ENCODE measurements around the gene WDR19. TPM values are rescaled to one million over a fixed set of nuclear protein-coding genes. Genes with fewer than 3 reads are reported as not detected.

WDR19 gene
- total RNA-seq, 1 experiment from 2014 or later = 23.3 TPM

DNA sequence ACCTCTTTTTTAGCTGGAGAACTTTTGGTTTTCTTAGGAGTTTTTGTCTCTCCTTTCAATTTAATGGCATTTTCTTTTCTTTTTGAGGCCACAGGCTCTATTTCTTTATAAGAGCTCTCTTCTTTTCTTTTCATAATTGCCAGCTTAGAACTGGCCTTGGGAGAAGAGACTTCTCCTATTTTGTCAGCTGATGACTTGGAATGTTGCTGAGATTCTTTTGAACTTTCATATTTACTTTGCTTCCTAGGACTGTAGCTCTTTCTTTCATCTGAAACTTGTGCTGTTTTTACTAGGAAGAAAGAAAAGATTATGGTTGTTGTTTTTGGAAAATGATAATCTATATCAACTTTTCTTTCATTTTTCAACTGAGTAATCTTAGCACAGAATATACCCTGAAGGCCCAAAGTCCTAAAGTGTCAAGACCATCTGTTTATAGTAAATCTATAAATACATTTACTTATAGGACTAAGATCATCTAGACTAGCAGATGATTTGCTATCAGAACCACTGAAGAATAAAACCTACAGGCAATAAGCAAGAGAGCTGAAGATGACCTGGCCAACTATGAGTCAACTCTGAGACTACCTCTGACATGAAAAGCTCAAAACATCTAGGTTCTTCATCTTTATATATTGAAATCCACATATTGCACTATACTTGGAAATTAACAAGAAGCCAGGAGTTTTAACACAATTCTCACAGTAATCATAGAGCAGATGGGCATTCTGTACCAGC is 138.2 kb downstream of the WDR19 start:
- Histone ChIP-seq H4K5ac (ENCODE audit: insufficient read length, low read depth, low read length) (no peak overlapping the region), H3K23ac (ENCODE audit: insufficient read length, low read depth, low read length) (no peak overlapping the region), H3T11ph (ENCODE audit: low read length) (no peak overlapping the region), H2BK5ac (ENCODE audit: insufficient read length, low read length) (no peak overlapping the region), H3K23me2 (ENCODE audit: insufficient read length, low read depth, low read length, poor library complexity, severe bottlenecking) (no peaks in the 10 kb centered on the region), H3K27ac (ENCODE audit: insufficient read length, low read depth, low read length) (no peak overlapping the region), H2BK12ac (ENCODE audit: insufficient read length, low read depth, low read length) (no peak overlapping the region), H2BK120ac (ENCODE audit: low read depth, low read length, poor library complexity, severe bottlenecking) (no peak overlapping the region), H3K27me3 (ENCODE audit: insufficient read depth, low read length) (no peaks in the 10 kb centered on the region), H3K9me3 (ENCODE audit: control insufficient read depth, low read depth, low read length) (no peaks in the 10 kb centered on the region), H3K79me2 (ENCODE audit: insufficient read depth, low read length) (0 out of 2 replicates have a peak, but pooled peaks cover 2% of the 10 kb centered on the region), H2BK15ac (ENCODE audit: low read depth, low read length) (no peak overlapping the region), H3K4me2 (ENCODE audit: insufficient read depth, insufficient read length, low read length) (no peak overlapping the region), H3K18ac (ENCODE audit: insufficient read length, low read depth, low read length) (no peak overlapping the region), H3K9ac (ENCODE audit: extremely low read depth, insufficient read length, low read length) (no peak overlapping the region), H3K4ac (ENCODE audit: low read depth, low read length) (no peak overlapping the region), H4K20me1 (ENCODE audit: control insufficient read depth, insufficient read depth, insufficient read length) (no peaks in the 10 kb centered on the region), H3K4me1 (ENCODE audit: insufficient read depth, low read length) (no peaks in the 10 kb centered on the region), H3K14ac (ENCODE audit: insufficient read depth, low read length) (no peak overlapping the region), H3K56ac (ENCODE audit: insufficient read length, low read depth, low read length) (no peak overlapping the region), H2AFZ (ENCODE audit: low read length) (no peak overlapping the region), H2AK5ac (ENCODE audit: insufficient read length, low read length) (no peak overlapping the region), H4K8ac (replicated peaks; ENCODE audit: insufficient read length, low read depth, low read length) (no peak overlapping the region), H2BK20ac (ENCODE audit: low read depth, low read length, poor library complexity, severe bottlenecking) (no peak overlapping the region), H4K91ac (ENCODE audit: insufficient read length, low read depth, low read length) (no peak overlapping the region), H3K79me1 (ENCODE audit: insufficient read depth, low read depth, low read length, poor library complexity, severe bottlenecking) (no peaks in the 10 kb centered on the region)
- no peak overlapping the region for H3K4me3 Mint-ChIP-seq
- H3K9me3 Mint-ChIP-seq = no peaks in the 10 kb centered on the region
- no peaks in the 10 kb centered on the region for H3K4me1 Mint-ChIP-seq
- DNase-seq = no peak
- peaks cover 6 to 36% (median 21%) of the 10 kb centered on the region in 3 experiments; a peak in 6 of 7 replicates for H3K36me3 Mint-ChIP-seq (ENCODE audit: insufficient read depth in 1 of 3, low read depth in 3 of 3)
- TF ChIP-seq, protein P1, sequence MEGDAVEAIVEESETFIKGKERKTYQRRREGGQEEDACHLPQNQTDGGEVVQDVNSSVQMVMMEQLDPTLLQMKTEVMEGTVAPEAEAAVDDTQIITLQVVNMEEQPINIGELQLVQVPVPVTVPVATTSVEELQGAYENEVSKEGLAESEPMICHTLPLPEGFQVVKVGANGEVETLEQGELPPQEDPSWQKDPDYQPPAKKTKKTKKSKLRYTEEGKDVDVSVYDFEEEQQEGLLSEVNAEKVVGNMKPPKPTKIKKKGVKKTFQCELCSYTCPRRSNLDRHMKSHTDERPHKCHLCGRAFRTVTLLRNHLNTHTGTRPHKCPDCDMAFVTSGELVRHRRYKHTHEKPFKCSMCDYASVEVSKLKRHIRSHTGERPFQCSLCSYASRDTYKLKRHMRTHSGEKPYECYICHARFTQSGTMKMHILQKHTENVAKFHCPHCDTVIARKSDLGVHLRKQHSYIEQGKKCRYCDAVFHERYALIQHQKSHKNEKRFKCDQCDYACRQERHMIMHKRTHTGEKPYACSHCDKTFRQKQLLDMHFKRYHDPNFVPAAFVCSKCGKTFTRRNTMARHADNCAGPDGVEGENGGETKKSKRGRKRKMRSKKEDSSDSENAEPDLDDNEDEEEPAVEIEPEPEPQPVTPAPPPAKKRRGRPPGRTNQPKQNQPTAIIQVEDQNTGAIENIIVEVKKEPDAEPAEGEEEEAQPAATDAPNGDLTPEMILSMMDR (conservative IDR thresholded peaks at IDR 0.05) = no peak
- no peak overlapping the region for H3K27ac Mint-ChIP-seq
- no peaks in the 10 kb centered on the region for H3K27me3 Mint-ChIP-seq (ENCODE audit: low read depth)
